Neutrophil (primary cell): Measurements from ENCODE around the gene CENPL.
"Not testable (repeated sequence)": the region's sequence is repeated elsewhere in the genome, so short reads cannot be mapped to it uniquely, and the experiment has no call there.

ENCODE experiments used
- H3K27ac ChIP-seq: fragments of 200-600 bp; sonication (generic); 2 replicates; pipeline ENCODE4 v1.5.1; 2016; ENCODE audit warnings: mild to moderate bottlenecking, moderate library complexity
- H3K27me3 ChIP-seq: fragments of 200-600 bp; sonication (generic); 2 replicates; pipeline ENCODE4 v1.6.0; 2016; ENCODE audit warnings: mild to moderate bottlenecking
- H3K36me3 ChIP-seq: fragments of 200-600 bp; sonication (generic); 2 replicates; pipeline ENCODE4 v1.5.1; 2017
- H3K4me1 ChIP-seq, 2 experiments: fragments of 200-600 bp in 1 of 2; sonication (generic) in 1 of 2; 1 replicate in 1 of 2; 2 replicates in 1 of 2; pipeline versions ENCODE4 v1.5.1 to v1.6.1; 2013 to 2016; ENCODE audit warnings: low read depth in 1 of 2, low read length in 1 of 2, mild to moderate bottlenecking in 1 of 2, moderate library complexity in 1 of 2; ENCODE audit not compliant: control insufficient read depth in 1 of 2, insufficient read depth in 1 of 2
- H3K4me3 ChIP-seq, 2 experiments: fragments of 200-600 bp in 1 of 2; sonication (generic) in 1 of 2; 1 replicate in 1 of 2; 2 replicates in 1 of 2; pipeline ENCODE4 v1.5.1; 2013 to 2016; ENCODE audit warnings: low read depth in 1 of 2, low read length in 1 of 2, mild to moderate bottlenecking in 1 of 2, moderate library complexity in 1 of 2
- H3K9me3 ChIP-seq: fragments of 200-600 bp; sonication (generic); 2 replicates; pipeline ENCODE4 v1.5.1; 2016
- TF ChIP-seq, protein P1 (sequence below): fragments of 200-600 bp; sonication (generic); IDR thresholded peaks from 2 replicates; pipeline ENCODE4 v1.5.1; 2016; ENCODE audit warnings: antibody characterized with exemption

The CENPL gene

DNA sequence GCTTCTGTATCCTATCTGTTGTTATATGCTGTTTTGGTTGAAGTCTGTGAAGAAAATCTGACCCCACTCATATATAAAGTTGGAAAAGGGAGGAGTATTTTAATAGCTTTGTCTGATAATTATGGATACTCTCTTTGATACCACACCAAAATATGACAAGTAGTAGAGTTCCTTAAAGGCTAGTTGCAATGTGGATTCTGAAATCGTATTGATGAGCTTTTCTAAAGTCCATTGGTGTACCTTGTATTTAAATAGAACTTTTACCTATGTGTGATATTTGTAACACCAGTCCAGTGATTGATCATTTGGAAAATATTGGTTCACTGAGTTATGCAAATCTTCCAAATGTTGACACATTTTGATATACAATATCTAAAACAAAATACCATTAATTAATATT, 35.4 kb upstream of the CENPL start:
- peaks cover 50% of the 10 kb centered on the region for H3K36me3 ChIP-seq
- no peak overlapping the region for H3K4me3 ChIP-seq
- H3K4me1 ChIP-seq, result peaks cover 0 to 4% of the 10 kb centered on the region in 2 experiments
- no peak overlapping the region for H3K27ac ChIP-seq
- no peaks in the 10 kb centered on the region for H3K27me3 ChIP-seq
- TF ChIP-seq, protein P1, sequence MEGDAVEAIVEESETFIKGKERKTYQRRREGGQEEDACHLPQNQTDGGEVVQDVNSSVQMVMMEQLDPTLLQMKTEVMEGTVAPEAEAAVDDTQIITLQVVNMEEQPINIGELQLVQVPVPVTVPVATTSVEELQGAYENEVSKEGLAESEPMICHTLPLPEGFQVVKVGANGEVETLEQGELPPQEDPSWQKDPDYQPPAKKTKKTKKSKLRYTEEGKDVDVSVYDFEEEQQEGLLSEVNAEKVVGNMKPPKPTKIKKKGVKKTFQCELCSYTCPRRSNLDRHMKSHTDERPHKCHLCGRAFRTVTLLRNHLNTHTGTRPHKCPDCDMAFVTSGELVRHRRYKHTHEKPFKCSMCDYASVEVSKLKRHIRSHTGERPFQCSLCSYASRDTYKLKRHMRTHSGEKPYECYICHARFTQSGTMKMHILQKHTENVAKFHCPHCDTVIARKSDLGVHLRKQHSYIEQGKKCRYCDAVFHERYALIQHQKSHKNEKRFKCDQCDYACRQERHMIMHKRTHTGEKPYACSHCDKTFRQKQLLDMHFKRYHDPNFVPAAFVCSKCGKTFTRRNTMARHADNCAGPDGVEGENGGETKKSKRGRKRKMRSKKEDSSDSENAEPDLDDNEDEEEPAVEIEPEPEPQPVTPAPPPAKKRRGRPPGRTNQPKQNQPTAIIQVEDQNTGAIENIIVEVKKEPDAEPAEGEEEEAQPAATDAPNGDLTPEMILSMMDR, result no peak
- H3K9me3 ChIP-seq, result no peaks in the 10 kb centered on the region

DNA sequence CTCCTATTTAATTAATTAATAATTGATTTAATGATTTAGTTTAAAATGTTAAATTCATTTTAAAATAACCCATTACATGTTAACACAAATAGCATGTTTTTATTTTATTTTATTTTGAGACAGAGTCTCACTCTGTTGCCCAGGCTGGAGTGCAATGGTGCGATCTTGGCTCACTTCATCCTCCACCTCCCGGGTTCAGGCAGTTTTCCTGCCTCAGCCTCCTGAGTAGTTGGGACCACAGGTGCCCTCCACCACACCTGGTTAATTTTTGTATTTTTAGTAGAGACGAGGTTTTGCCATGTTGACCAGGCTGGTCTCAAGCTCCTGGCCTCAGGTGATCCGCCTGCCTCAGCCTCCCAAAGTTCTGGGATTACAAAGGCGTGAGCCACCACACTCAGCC, 34.9 kb upstream of the CENPL start:
- not testable (repeated sequence) for H3K4me1 ChIP-seq, H3K4me3 ChIP-seq, H3K9me3 ChIP-seq, H3K27ac ChIP-seq, H3K27me3 ChIP-seq
- peaks cover 47% of the 10 kb centered on the region for H3K36me3 ChIP-seq

DNA sequence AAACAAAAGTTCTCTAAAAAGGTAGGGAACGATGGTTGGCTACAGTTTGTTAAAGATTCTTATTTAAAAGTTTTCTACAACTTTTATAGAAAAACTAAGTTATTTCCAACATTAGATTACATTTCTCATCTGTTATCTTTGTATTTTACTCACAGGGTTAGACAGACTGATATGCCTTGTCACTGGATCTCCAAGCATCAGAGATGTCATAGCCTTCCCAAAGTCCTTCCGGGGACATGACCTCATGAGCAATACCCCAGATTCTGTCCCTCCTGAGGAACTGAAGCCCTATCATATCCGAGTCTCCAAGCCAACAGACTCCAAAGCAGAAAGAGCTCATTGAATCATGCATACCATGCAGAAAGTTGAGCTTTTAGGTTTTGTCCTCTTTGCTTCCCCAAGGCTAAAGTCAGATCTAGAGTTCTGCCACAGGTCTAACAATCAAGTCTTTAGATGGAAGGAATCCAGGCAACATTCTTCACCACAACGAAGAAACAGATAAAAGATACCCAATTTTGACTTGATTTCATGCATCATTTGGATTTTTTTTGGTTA, 32.8 kb upstream of the CENPL start:
- no peak overlapping the region for H3K4me3 ChIP-seq
- H3K4me1 ChIP-seq, result no peaks in the 10 kb centered on the region
- peaks cover 47% of the 10 kb centered on the region for H3K36me3 ChIP-seq
- no peaks in the 10 kb centered on the region for H3K27me3 ChIP-seq
- H3K9me3 ChIP-seq, result no peaks in the 10 kb centered on the region
- TF ChIP-seq, protein P1, result no peak
- H3K27ac ChIP-seq, result no peak overlapping the region

DNA sequence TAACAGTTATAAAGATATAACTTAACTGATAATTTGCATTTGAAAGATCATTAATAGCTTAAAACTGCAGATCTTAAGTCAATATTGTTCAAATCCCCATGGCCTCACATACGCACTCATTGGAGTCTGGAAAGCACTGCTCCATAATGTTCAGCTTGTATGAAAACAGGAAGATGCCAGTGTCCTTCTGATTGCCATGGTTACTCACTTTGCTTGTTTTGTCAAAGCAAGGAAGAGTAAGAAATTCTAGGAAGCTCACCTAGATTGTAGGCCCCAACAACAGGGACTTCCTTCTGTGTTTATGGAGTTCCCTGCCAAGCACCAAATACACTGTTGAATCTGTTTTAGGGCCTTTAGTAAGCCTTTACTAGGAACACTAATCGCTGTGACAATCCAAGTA, 32.2 kb upstream of the CENPL start:
- H3K36me3 ChIP-seq, result peaks cover 45% of the 10 kb centered on the region

GRCh38 chr1:173856014-173856413, 31.3 kb upstream of the CENPL start:
- H3K4me3 ChIP-seq, result no peak overlapping the region
- no peak overlapping the region for H3K27ac ChIP-seq
- TF ChIP-seq, protein P1, result no peak
- no peaks in the 10 kb centered on the region for H3K4me1 ChIP-seq
- peaks cover 51% of the 10 kb centered on the region for H3K36me3 ChIP-seq
- no peaks in the 10 kb centered on the region for H3K9me3 ChIP-seq
- no peaks in the 10 kb centered on the region for H3K27me3 ChIP-seq

More for the DNA sequence above, 32.2 kb upstream of the CENPL start:
- no peak overlapping the region for H3K4me3 ChIP-seq
- H3K9me3 ChIP-seq, result no peaks in the 10 kb centered on the region
- H3K27ac ChIP-seq, result no peak overlapping the region
- no peaks in the 10 kb centered on the region for H3K27me3 ChIP-seq
- H3K4me1 ChIP-seq, result no peaks in the 10 kb centered on the region
- TF ChIP-seq, protein P1, result no peak

GRCh38 chr1:173853074-173853473, 28.4 kb upstream of the CENPL start:
- H3K36me3 ChIP-seq, result peaks cover 51% of the 10 kb centered on the region
- no peaks in the 10 kb centered on the region for H3K9me3 ChIP-seq
- no peak overlapping the region for H3K4me3 ChIP-seq
- TF ChIP-seq, protein P1, result no peak
- H3K27ac ChIP-seq, result no peak overlapping the region
- H3K4me1 ChIP-seq, result no peaks in the 10 kb centered on the region
- H3K27me3 ChIP-seq, result no peaks in the 10 kb centered on the region
